Mesenchymal stem cell (in vitro differentiated cells and primary cell): ENCODE results near the gene GABARAPL1.
A peak's percentile ranks its signal among the peaks of the same experiment; 100 is the strongest.
"Not testable (repeated sequence)": the region's sequence is repeated elsewhere in the genome, so short reads cannot be mapped to it uniquely, and the experiment has no call there.

ENCODE experiments used
- DNase-seq: peaks from one replicate; pipeline ENCODE4 v3.0.0-alpha.2; 2013
- H2AFZ ChIP-seq: one replicate; pipeline ENCODE4 v1.6.1; 2013; ENCODE audit warnings: low read depth, mild to moderate bottlenecking, control low read depth, inconsistent platforms, low read length, moderate library complexity
- H2AK5ac ChIP-seq: 2 replicates; pipeline ENCODE4 v1.6.1; 2013; ENCODE audit warnings: low read length, moderate library complexity, mild to moderate bottlenecking, inconsistent platforms; ENCODE audit not compliant: severe bottlenecking
- H2BK120ac ChIP-seq: one replicate; pipeline ENCODE4 v1.6.1; 2013; ENCODE audit warnings: low read depth, mild to moderate bottlenecking, inconsistent platforms, low read length, moderate library complexity
- H2BK12ac ChIP-seq, 2 experiments: one replicate each; pipeline ENCODE4 v1.6.1; 2013; ENCODE audit warnings: inconsistent platforms in 2 of 2, low read length in 2 of 2, mild to moderate bottlenecking in 2 of 2, moderate library complexity in 2 of 2, control low read depth in 1 of 2
- H2BK15ac ChIP-seq: one replicate; pipeline ENCODE4 v1.6.1; 2013; ENCODE audit warnings: mild to moderate bottlenecking, low read depth, inconsistent platforms; ENCODE audit not compliant: poor library complexity, severe bottlenecking
- H2BK5ac ChIP-seq: 2 replicates; pipeline ENCODE4 v1.6.1; 2013; ENCODE audit warnings: low read depth, mild to moderate bottlenecking, low read length, control low read depth, inconsistent platforms; ENCODE audit not compliant: poor library complexity, severe bottlenecking
- H3K14ac ChIP-seq, 2 experiments: one replicate each; pipeline ENCODE4 v1.6.1; 2013; ENCODE audit warnings: inconsistent platforms in 2 of 2, low read length in 2 of 2, control low read depth in 1 of 2, mild to moderate bottlenecking in 1 of 2, moderate library complexity in 1 of 2
- H3K18ac ChIP-seq, 2 experiments: one replicate each; pipeline ENCODE4 v1.6.1; 2013; ENCODE audit warnings: inconsistent platforms in 2 of 2, low read length in 2 of 2, control low read depth in 1 of 2, low read depth in 1 of 2, mild to moderate bottlenecking in 1 of 2
- H3K23ac ChIP-seq, 2 experiments: one replicate each; pipeline ENCODE4 v1.6.1; 2013; ENCODE audit warnings: inconsistent platforms in 2 of 2, low read length in 2 of 2, mild to moderate bottlenecking in 2 of 2, moderate library complexity in 2 of 2, control low read depth in 1 of 2
- H3K27ac ChIP-seq: 2 replicates; pipeline ENCODE4 v1.5.1; 2013; ENCODE audit warnings: mild to moderate bottlenecking, moderate library complexity, low read length, control low read depth, inconsistent platforms; ENCODE audit not compliant: poor library complexity, severe bottlenecking
- H3K27me3 ChIP-seq, 2 experiments: 2 replicates each; pipeline versions ENCODE4 v1.6.1 to v1.7.0; 2013; ENCODE audit warnings: low read length in 2 of 2, mild to moderate bottlenecking in 2 of 2, moderate library complexity in 2 of 2, control low read depth in 1 of 2, inconsistent platforms in 1 of 2; ENCODE audit not compliant: control insufficient read depth in 1 of 2, insufficient read depth in 1 of 2
- H3K36me3 ChIP-seq, 2 experiments: 2 replicates each; pipeline versions ENCODE4 v1.6.1 to v1.7.0; 2013; ENCODE audit warnings: low read length in 2 of 2, control low read depth in 1 of 2, inconsistent platforms in 1 of 2, low read depth in 1 of 2, mild to moderate bottlenecking in 1 of 2; ENCODE audit not compliant: insufficient read depth in 2 of 2, control insufficient read depth in 1 of 2
- H3K4ac ChIP-seq, 2 experiments: one replicate each; pipeline ENCODE4 v1.6.1; 2013; ENCODE audit warnings: inconsistent platforms in 2 of 2, low read length in 2 of 2, mild to moderate bottlenecking in 2 of 2, moderate library complexity in 2 of 2, control low read depth in 1 of 2, low read depth in 1 of 2
- H3K4me1 ChIP-seq: 2 replicates; pipeline ENCODE4 v1.6.1; 2013; ENCODE audit warnings: low read depth, low read length, control low read depth; ENCODE audit not compliant: control insufficient read depth, insufficient read depth
- H3K4me2 ChIP-seq: 2 replicates; pipeline ENCODE4 v1.6.1; 2013; ENCODE audit warnings: low read length, mild to moderate bottlenecking, inconsistent platforms; ENCODE audit not compliant: poor library complexity, severe bottlenecking
- H3K4me3 ChIP-seq, 2 experiments: 2 replicates each; pipeline versions ENCODE4 v1.5.1 to v1.7.0; 2013; ENCODE audit warnings: low read length in 2 of 2, mild to moderate bottlenecking in 2 of 2, control low read depth in 1 of 2, low read depth in 1 of 2; ENCODE audit not compliant: insufficient read depth in 1 of 2
- H3K79me1 ChIP-seq: replicated peaks from 2 replicates; pipeline ENCODE4 v1.6.1; 2013; ENCODE audit warnings: mild to moderate bottlenecking, control low read depth, low read length, inconsistent platforms; ENCODE audit not compliant: poor library complexity, severe bottlenecking
- H3K9ac ChIP-seq: 2 replicates; pipeline ENCODE4 v1.7.0; 2013; ENCODE audit warnings: mild to moderate bottlenecking, low read length, moderate library complexity
- H3K9me3 ChIP-seq: 2 replicates; pipeline ENCODE4 v1.7.0; 2013; ENCODE audit warnings: mild to moderate bottlenecking, low read length; ENCODE audit not compliant: control insufficient read depth
- H4K8ac ChIP-seq: one replicate; pipeline ENCODE4 v1.6.1; 2013; ENCODE audit warnings: inconsistent platforms, mild to moderate bottlenecking, low read length, moderate library complexity
- H4K91ac ChIP-seq: one replicate; pipeline ENCODE4 v1.6.1; 2013; ENCODE audit warnings: mild to moderate bottlenecking, low read length, inconsistent platforms
- WGBS: methylation state at CpG from one replicate; pipeline ENCODE4 v1.1.7; 2013; ENCODE audit warnings: mixed read lengths; 5-methylcytosine and 5-hydroxymethylcytosine counted together

The GABARAPL1 gene

GRCh38 chr12:10215436-10215835 lies 2.8 kb downstream of the GABARAPL1 start:
- Histone ChIP-seq H2BK120ac (no peak overlapping the region), H3K4ac (no peak overlapping the region), H2BK15ac (no peak overlapping the region), H2AK5ac (no peak overlapping the region), H3K9me3 (no peaks in the 10 kb centered on the region), H3K18ac (no peak overlapping the region), H3K4me2 (peak overlapping the region; percentile 76), H3K27ac (peak overlapping the region; percentile 98), H3K36me3 (peaks cover 13 to 24% of the 10 kb centered on the region in 2 experiments), H3K4me1 (peaks cover 5% of the 10 kb centered on the region), H4K91ac (no peak overlapping the region), H3K14ac (no peak overlapping the region), H3K4me3 (peak overlapping the region in 1 of 2 experiments; percentile 96), H2BK5ac (no peak overlapping the region), H3K9ac (peak overlapping the region; percentile 100), H3K23ac (no peak overlapping the region), H3K27me3 (no peaks in the 10 kb centered on the region), H2AFZ (no peak overlapping the region), H3K79me1 (peaks cover 14% of the 10 kb centered on the region), H2BK12ac (no peak overlapping the region), H4K8ac (no peak overlapping the region)
- WGBS, result no CpG with 5 or more reads among the region's 2 CpGs
- DNase-seq, result no peak

- not testable (repeated sequence) for H2BK15ac ChIP-seq, H3K4me3 ChIP-seq, H3K18ac ChIP-seq, H3K9me3 ChIP-seq, H3K27me3 ChIP-seq, H3K4me2 ChIP-seq, H3K23ac ChIP-seq, H3K14ac ChIP-seq, H2AFZ ChIP-seq, H3K27ac ChIP-seq, H4K8ac ChIP-seq, H2BK5ac ChIP-seq, H2BK120ac ChIP-seq, H2BK12ac ChIP-seq, H2AK5ac ChIP-seq, H3K4me1 ChIP-seq, H3K4ac ChIP-seq, H4K91ac ChIP-seq, DNase-seq, H3K9ac ChIP-seq
- H3K79me1 ChIP-seq, result peaks cover 18% of the 10 kb centered on the region
- WGBS, result 95% methylated on average over 13 of the region's 13 CpGs
- peaks cover 14 to 29% of the 10 kb centered on the region in 2 experiments for H3K36me3 ChIP-seq
These were observed 3.3 kb downstream of the GABARAPL1 start for GRCh38 chr12:10215946-10216345.

- no peak overlapping the region for H2BK5ac ChIP-seq
- DNase-seq, result no peak
- H3K14ac ChIP-seq, result no peak overlapping the region
- H3K23ac ChIP-seq, result no peak overlapping the region
- peaks cover 3% of the 10 kb centered on the region for H3K4me1 ChIP-seq
- no peak overlapping the region for H3K4me3 ChIP-seq
- peaks cover 25 to 50% of the 10 kb centered on the region in 2 experiments for H3K36me3 ChIP-seq
- no peak overlapping the region for H4K8ac ChIP-seq
- H4K91ac ChIP-seq, result no peak overlapping the region
- no peaks in the 10 kb centered on the region for H3K9me3 ChIP-seq
- no peak overlapping the region for H2BK120ac ChIP-seq
- H2BK12ac ChIP-seq, result no peak overlapping the region
- H3K4me2 ChIP-seq, result no peak overlapping the region
- no peaks in the 10 kb centered on the region for H3K27me3 ChIP-seq
- H3K4ac ChIP-seq, result no peak overlapping the region
- H3K79me1 ChIP-seq, result peaks cover 22% of the 10 kb centered on the region
- no peak overlapping the region for H3K9ac ChIP-seq
- no peak overlapping the region for H3K18ac ChIP-seq
- no peak overlapping the region for H3K27ac ChIP-seq
- no peak overlapping the region for H2AFZ ChIP-seq
- no peak overlapping the region for H2AK5ac ChIP-seq
- WGBS, result 100% methylated on average over 2 of the region's 6 CpGs
- no peak overlapping the region for H2BK15ac ChIP-seq
These were observed 5.3 kb downstream of the GABARAPL1 start for GRCh38 chr12:10218021-10218420.

GRCh38 chr12:10220398-10221077 lies 7.9 kb downstream of the GABARAPL1 start:
- H3K36me3 ChIP-seq, result peaks cover 37 to 64% of the 10 kb centered on the region in 2 experiments
- no peaks in the 10 kb centered on the region for H3K9me3 ChIP-seq
- H3K14ac ChIP-seq, result no peak overlapping the region
- H3K27me3 ChIP-seq, result no peaks in the 10 kb centered on the region
- H2AFZ ChIP-seq, result no peak overlapping the region
- H2BK15ac ChIP-seq, result no peak overlapping the region
- H4K91ac ChIP-seq, result no peak overlapping the region
- peaks cover 26% of the 10 kb centered on the region for H3K79me1 ChIP-seq
- H2AK5ac ChIP-seq, result no peak overlapping the region
- 89% methylated on average over 7 of the region's 8 CpGs for WGBS
- DNase-seq, result no peak
- no peak overlapping the region for H3K4ac ChIP-seq
- H2BK120ac ChIP-seq, result no peak overlapping the region
- H3K27ac ChIP-seq, result no peak overlapping the region
- no peak overlapping the region for H3K18ac ChIP-seq
- H2BK5ac ChIP-seq, result no peak overlapping the region
- no peak overlapping the region for H4K8ac ChIP-seq
- no peak overlapping the region for H2BK12ac ChIP-seq
- no peak overlapping the region for H3K4me3 ChIP-seq
- H3K4me1 ChIP-seq, result peaks cover 3% of the 10 kb centered on the region
- H3K9ac ChIP-seq, result peak overlapping the region; percentile 50
- no peak overlapping the region for H3K4me2 ChIP-seq
- no peak overlapping the region for H3K23ac ChIP-seq
